ENCODE results near the gene MAD1L1.

Gene MAD1L1

DNA sequence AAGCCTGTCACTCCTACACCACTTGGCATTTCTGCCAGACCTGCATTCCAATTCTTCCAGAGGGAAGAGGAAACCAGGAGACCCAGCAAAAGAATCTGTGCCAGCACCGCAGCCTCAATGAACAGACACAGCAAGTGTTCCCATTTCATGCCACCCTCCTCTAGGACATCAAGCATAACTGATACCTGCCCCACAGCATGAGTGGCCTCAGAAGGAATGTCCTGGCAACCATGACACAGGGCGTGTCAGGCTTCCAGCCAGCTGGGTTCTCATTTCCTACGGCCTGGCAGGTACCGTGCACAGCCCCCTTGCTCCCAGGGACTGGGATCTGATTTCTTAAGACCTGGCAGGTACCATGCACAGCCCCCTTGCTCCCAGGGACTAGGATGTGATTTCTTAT is 7.8 kb downstream of the MAD1L1 start:
- no peaks in the 10 kb centered on the region for H3K4me1 ChIP-seq (ENCODE audit: insufficient read depth, low read length)
- no peak overlapping the region for H3K9ac ChIP-seq (ENCODE audit: low read depth, low read length)
- no peaks in the 10 kb centered on the region for H3K9me3 ChIP-seq (ENCODE audit: control insufficient read depth, insufficient read depth, low read length)
- H3K36me3 ChIP-seq (ENCODE audit: insufficient read depth, low read length): peaks cover 8% of the 10 kb centered on the region; the same call in 1 of the 2 replicates

DNA sequence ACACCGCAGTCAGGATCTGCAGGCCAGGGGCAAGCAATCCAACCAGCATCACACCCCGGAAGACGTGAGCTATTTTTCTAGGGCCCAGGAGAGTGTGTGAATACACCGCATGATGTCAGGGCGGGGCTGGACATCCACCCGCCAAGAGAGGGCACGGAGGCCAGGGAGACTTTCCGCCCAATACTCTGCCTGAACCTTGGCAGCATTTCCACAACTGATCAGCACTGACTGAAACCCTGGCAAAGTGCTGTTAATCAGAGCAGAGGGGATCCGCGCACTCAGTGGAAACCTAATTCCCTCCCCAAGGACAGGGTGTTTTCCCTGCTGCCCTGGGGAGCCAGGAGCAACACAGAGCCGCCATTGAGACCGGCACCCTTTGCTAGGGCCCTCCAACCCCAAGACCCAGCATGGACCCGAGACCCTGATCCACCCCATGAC is 8.2 kb downstream of the MAD1L1 start:
- Histone ChIP-seq H3K36me3 (ENCODE audit: insufficient read depth, low read length) (peaks cover 8% of the 10 kb centered on the region; the same call in 1 of the 2 replicates), H3K9ac (ENCODE audit: low read depth, low read length) (no peak overlapping the region), H3K9me3 (ENCODE audit: control insufficient read depth, insufficient read depth, low read length) (no peaks in the 10 kb centered on the region), H3K4me1 (ENCODE audit: insufficient read depth, low read length) (no peaks in the 10 kb centered on the region)

GRCh38 chr7:2223321-2223720 is 9.4 kb downstream of the MAD1L1 start:
- peaks cover 4% of the 10 kb centered on the region; the same call in 1 of the 2 replicates for H3K36me3 ChIP-seq (ENCODE audit: insufficient read depth, low read length)
- no peak overlapping the region for H3K9ac ChIP-seq (ENCODE audit: low read depth, low read length)
- no peaks in the 10 kb centered on the region for H3K4me1 ChIP-seq (ENCODE audit: insufficient read depth, low read length)
- H3K9me3 ChIP-seq (ENCODE audit: control insufficient read depth, insufficient read depth, low read length): no peaks in the 10 kb centered on the region

DNA sequence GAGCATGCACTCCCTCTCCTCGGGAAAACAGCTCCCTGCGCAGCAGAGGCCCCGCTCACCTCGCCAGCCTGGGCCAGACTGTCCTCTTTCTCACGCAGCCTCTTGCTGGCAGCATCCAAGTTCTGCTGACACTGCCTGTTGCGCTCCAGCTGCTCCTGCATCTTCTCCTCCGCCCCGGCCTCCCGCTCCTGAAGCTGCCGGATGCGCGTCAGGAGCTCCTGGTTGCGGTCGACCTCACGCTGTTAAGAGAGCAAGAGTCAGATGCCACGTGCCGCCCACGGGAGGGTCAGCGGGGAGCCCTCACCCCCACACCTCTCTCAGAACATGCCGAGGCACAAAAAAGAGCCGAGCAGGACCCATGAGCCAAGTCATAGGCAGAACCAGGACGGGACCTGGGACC is 10.2 kb downstream of the MAD1L1 start:
- no peak overlapping the region for H3K9ac ChIP-seq (ENCODE audit: low read depth, low read length)
- no peaks in the 10 kb centered on the region for H3K4me1 ChIP-seq (ENCODE audit: insufficient read depth, low read length)
- peaks cover 1% of the 10 kb centered on the region for H3K36me3 ChIP-seq (ENCODE audit: insufficient read depth, low read length)
- H3K9me3 ChIP-seq (ENCODE audit: control insufficient read depth, insufficient read depth, low read length): no peaks in the 10 kb centered on the region

- no peak overlapping the region for H3K9ac ChIP-seq (ENCODE audit: low read depth, low read length)
- no peaks in the 10 kb centered on the region for H3K9me3 ChIP-seq (ENCODE audit: control insufficient read depth, insufficient read depth, low read length)
- H3K4me1 ChIP-seq (ENCODE audit: insufficient read depth, low read length): no peaks in the 10 kb centered on the region
- peaks cover 14% of the 10 kb centered on the region for H3K36me3 ChIP-seq (ENCODE audit: insufficient read depth, low read length)
Observed at GRCh38 chr7:2220954-2221353, 11.8 kb downstream of the MAD1L1 start.

GRCh38 chr7:2220506-2220905 is 12.2 kb downstream of the MAD1L1 start:
- Histone ChIP-seq H3K9ac (ENCODE audit: low read depth, low read length) (no peak overlapping the region), H3K9me3 (ENCODE audit: control insufficient read depth, insufficient read depth, low read length) (no peaks in the 10 kb centered on the region), H3K4me1 (ENCODE audit: insufficient read depth, low read length) (no peaks in the 10 kb centered on the region), H3K36me3 (ENCODE audit: insufficient read depth, low read length) (peaks cover 14% of the 10 kb centered on the region)

DNA sequence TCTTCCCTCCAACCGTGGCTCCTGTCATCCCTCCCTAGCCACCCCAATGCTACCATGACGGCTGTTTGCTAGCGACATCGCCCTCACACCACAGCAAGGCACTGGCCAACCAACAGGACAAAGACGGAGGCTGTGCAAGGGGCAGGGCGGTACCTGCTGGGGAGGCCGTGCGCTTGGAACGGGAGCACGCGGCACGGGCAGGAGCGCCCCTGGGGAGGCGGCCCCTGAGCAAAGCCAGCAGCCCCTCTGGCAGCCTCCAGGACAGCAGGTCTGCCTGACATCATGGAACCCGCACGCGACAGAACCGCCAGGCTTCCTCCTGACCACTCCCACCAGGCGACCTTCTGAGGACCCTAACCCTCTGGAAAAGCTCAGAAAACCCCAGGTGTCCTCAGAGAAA is 12.7 kb downstream of the MAD1L1 start:
- Histone ChIP-seq H3K4me1 (ENCODE audit: insufficient read depth, low read length) (no peaks in the 10 kb centered on the region), H3K9me3 (ENCODE audit: control insufficient read depth, insufficient read depth, low read length) (no peaks in the 10 kb centered on the region), H3K36me3 (ENCODE audit: insufficient read depth, low read length) (peaks cover 14% of the 10 kb centered on the region), H3K9ac (ENCODE audit: low read depth, low read length) (no peak overlapping the region)

DNA sequence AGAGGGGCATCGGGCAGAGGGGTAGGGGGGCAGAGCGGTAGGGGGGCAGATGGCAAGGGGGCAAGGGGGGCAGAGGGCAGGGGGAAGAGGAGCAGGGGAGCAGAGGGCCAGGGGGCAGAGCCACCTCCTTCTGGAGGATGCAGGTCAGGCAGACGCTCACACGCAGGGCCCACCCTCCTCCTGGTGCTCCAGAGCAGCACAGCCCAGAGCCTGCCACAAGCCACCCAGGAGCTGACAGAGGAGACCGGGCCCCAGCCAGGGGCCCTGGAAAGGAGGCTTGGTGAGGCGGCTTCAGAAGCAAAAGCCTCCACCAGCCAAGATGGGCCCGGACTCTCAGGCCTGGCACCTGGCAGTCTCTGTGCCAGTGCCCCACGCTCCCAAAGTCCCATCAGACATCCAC is 13.1 kb downstream of the MAD1L1 start:
- no peaks in the 10 kb centered on the region for H3K9me3 ChIP-seq (ENCODE audit: control insufficient read depth, insufficient read depth, low read length)
- H3K36me3 ChIP-seq (ENCODE audit: insufficient read depth, low read length): peaks cover 17% of the 10 kb centered on the region
- H3K4me1 ChIP-seq (ENCODE audit: insufficient read depth, low read length): no peaks in the 10 kb centered on the region
- H3K9ac ChIP-seq (ENCODE audit: low read depth, low read length): no peak overlapping the region

DNA sequence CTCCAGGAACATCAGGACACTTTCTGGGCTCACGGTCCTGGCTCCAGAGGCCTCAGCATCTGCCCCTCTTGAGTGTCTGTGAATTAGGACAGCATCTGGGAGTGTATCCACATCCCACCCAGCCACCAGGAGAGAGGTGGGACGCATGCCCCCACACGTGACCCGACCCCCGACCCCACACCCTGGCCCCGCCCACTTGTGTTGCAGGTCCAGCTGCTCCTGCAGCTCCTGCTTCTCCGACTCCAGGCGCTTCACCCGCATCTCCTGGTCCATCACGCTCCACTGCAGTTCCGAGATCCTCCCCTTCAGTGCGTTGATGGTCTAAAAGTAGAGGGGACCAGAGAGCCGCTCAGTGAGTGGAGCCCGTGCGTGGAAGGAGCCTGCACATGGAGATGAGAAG is 13.6 kb downstream of the MAD1L1 start:
- Histone ChIP-seq H3K4me1 (ENCODE audit: insufficient read depth, low read length) (no peaks in the 10 kb centered on the region), H3K36me3 (ENCODE audit: insufficient read depth, low read length) (peaks cover 18% of the 10 kb centered on the region), H3K9ac (ENCODE audit: low read depth, low read length) (no peak overlapping the region), H3K9me3 (ENCODE audit: control insufficient read depth, insufficient read depth, low read length) (no peaks in the 10 kb centered on the region)

GRCh38 chr7:2218444-2218785 is 14.3 kb downstream of the MAD1L1 start:
- Histone ChIP-seq H3K9me3 (ENCODE audit: control insufficient read depth, insufficient read depth, low read length) (no peaks in the 10 kb centered on the region), H3K36me3 (ENCODE audit: insufficient read depth, low read length) (peaks cover 18% of the 10 kb centered on the region), H3K4me1 (ENCODE audit: insufficient read depth, low read length) (no peaks in the 10 kb centered on the region), H3K9ac (ENCODE audit: low read depth, low read length) (no peak overlapping the region)

DNA sequence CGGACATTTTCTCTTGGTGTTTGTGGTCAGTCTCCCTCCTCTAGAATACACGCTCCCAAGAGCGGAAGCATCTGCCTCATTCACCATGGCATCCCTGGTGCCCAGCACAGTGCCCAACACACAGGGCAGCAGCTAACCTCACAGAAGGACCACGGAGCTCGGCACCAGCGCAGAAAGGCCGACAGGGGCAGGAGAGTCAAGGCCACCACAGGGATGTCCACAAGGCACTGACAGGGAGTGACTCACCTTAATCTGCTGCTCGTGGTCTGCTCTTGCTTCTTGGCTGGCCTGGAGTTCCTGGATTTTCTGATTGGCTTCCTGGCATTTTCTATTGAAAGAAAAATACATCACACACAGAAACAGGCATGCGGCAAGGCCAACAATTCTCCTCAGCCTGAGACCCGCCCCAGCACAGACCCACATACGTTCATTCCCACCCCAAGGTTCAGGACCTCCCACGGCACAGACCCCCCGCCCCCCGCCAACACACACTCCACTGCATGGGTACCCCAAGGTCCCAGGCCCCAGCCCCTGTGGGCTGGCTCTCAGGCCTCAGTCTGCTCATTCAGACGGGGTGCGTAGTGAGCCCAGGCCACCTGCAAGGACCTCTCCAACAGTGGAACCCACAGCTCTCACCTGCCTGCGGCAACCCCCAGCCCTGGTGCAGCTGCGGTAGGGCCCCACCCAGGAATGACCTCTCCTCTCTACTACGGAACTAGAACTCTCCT is 14.9 kb downstream of the MAD1L1 start:
- peaks cover 21% of the 10 kb centered on the region for H3K36me3 ChIP-seq (ENCODE audit: insufficient read depth, low read length)
- H3K4me1 ChIP-seq (ENCODE audit: insufficient read depth, low read length): no peaks in the 10 kb centered on the region
- H3K9ac ChIP-seq (ENCODE audit: low read depth, low read length): no peak overlapping the region
- no peaks in the 10 kb centered on the region for H3K9me3 ChIP-seq (ENCODE audit: control insufficient read depth, insufficient read depth, low read length)

DNA sequence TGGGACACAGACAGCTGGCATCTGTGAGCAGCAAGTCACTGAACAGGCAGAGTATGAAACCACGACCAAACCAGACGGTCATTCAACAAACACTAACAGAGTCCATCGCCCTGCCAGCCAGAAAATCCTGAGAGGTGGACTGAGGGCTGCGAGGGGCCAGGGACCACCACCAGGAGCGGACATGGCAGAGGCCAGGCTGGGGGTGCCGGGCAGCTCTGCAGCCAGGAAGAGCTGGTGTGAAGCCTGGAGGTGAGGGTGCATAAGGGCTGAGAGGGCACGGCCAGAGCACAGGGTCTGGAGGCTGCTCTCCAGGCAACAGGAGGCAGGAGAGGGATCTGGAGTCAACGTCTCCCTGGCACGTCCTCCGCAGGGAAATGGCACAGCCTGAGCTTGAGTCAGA is 15.5 kb downstream of the MAD1L1 start:
- Histone ChIP-seq H3K36me3 (ENCODE audit: insufficient read depth, low read length) (peaks cover 26% of the 10 kb centered on the region), H3K9me3 (ENCODE audit: control insufficient read depth, insufficient read depth, low read length) (no peaks in the 10 kb centered on the region), H3K4me1 (ENCODE audit: insufficient read depth, low read length) (no peaks in the 10 kb centered on the region), H3K9ac (ENCODE audit: low read depth, low read length) (no peak overlapping the region)

GRCh38 chr7:2215851-2216250 is 16.9 kb downstream of the MAD1L1 start:
- peaks cover 34% of the 10 kb centered on the region for H3K36me3 ChIP-seq (ENCODE audit: insufficient read depth, low read length)
- no peaks in the 10 kb centered on the region for H3K4me1 ChIP-seq (ENCODE audit: insufficient read depth, low read length)
- no peaks in the 10 kb centered on the region for H3K9me3 ChIP-seq (ENCODE audit: control insufficient read depth, insufficient read depth, low read length)
- H3K9ac ChIP-seq (ENCODE audit: low read depth, low read length): no peak overlapping the region

DNA sequence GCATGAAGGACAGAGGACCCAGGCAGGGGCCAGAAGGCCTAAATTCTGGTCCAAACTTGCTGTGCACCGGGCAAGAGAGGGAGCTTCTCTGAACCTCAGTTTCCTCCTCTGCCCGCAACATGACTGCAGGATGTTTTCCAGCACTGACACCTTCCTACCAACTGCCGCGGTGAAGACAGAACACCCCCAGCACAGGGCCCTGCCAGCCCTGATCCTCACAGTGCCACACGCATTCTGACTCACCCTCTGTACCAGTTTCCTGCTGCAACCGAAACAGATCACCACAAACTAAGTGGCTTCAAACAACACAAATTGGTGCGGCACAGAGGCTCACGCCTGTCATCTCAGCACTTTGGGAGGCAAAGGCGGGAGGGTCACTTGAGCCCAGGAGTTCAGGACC is 18.1 kb downstream of the MAD1L1 start:
- Histone ChIP-seq H3K4me1 (ENCODE audit: insufficient read depth, low read length) (no peaks in the 10 kb centered on the region), H3K9ac (ENCODE audit: low read depth, low read length) (no peak overlapping the region), H3K9me3 (ENCODE audit: control insufficient read depth, insufficient read depth, low read length) (no peaks in the 10 kb centered on the region), H3K36me3 (ENCODE audit: insufficient read depth, low read length) (peaks cover 34% of the 10 kb centered on the region)

- peaks cover 34% of the 10 kb centered on the region for H3K36me3 ChIP-seq (ENCODE audit: insufficient read depth, low read length)
- H3K9me3 ChIP-seq (ENCODE audit: control insufficient read depth, insufficient read depth, low read length): no peaks in the 10 kb centered on the region
- H3K9ac ChIP-seq (ENCODE audit: low read depth, low read length): no peak overlapping the region
- no peaks in the 10 kb centered on the region for H3K4me1 ChIP-seq (ENCODE audit: insufficient read depth, low read length)
Observed at GRCh38 chr7:2213551-2214215, 19.1 kb downstream of the MAD1L1 start.

Measured in ES-I3 (cell line).